Dendritic cell treated with granulocyte-macrophage colony-stimulating factor and Interleukin-4, amounts not matched to agents 40 ng/mL and 50 ng/mL, for 4 days (primary cell): ENCODE data around the gene PSMD12.
"Not testable (repeated sequence)": the region's sequence is repeated elsewhere in the genome, so short reads cannot be mapped to it uniquely, and the experiment has no call there.

Experiments used
- H3K27ac Mint-ChIP-seq: one replicate; pipeline ENCODE4 v1.8.0; 2022; ENCODE audit warnings: mild to moderate bottlenecking, mixed read lengths
- H3K27me3 Mint-ChIP-seq: one replicate; pipeline ENCODE4 v1.8.0; 2022; ENCODE audit warnings: mild to moderate bottlenecking, mixed read lengths
- H3K36me3 Mint-ChIP-seq: one replicate; pipeline ENCODE4 v1.8.0; 2022; ENCODE audit warnings: low read depth, mixed read lengths
- H3K4me1 Mint-ChIP-seq: one replicate; pipeline ENCODE4 v1.8.0; 2022; ENCODE audit warnings: low read depth, mixed read lengths
- H3K4me3 Mint-ChIP-seq: one replicate; pipeline ENCODE4 v1.8.0; 2022; ENCODE audit warnings: mild to moderate bottlenecking, moderate library complexity, mixed read lengths
- H3K9me3 Mint-ChIP-seq: one replicate; pipeline ENCODE4 v1.8.0; 2022; ENCODE audit warnings: mixed read lengths
- intact Hi-C: fragments of 100-400 bp; cut with micrococcal nuclease; formaldehyde crosslinking; loops from one replicate; pipeline ENCODE4 v1.15.0; 2022

Gene PSMD12

GRCh38 chr17:67366193-67367157 lies at the start of gene PSMD12:
Gene PSMD12, minus strand, starts transcription at chr17:67366577. Its CDS starts 58 bp downstream, at chr17:67366519.
- Mint-ChIP-seq H3K4me1 (peaks cover 39% of the 10 kb centered on the region), H3K27me3 (no peaks in the 10 kb centered on the region), H3K9me3 (no peaks in the 10 kb centered on the region), H3K27ac (peak within 1 kb of the TSS; percentile 93), H3K36me3 (peaks cover 39% of the 10 kb centered on the region), H3K4me3 (peak within 1 kb of the TSS; percentile 87)
- intact Hi-C loops, result no loop called here

DNA sequence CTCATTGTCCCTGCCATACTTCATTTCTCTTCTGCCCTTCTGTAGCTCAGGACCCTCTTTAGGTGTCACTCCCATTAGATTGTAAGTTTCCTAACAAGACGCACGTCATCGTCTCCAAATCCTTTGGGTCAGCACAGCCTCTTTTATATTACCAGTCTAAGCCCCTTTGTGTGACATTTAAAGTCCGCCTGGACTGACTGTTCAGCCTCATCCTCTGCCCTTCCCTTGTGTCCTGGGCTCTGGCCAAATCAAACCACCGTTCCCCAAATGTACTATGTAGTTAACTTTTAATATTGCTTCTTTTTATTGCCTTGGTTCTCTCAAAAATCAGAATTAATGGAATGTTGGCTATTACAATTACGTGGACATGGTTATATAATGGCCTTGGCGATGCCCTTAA lies 48.9 kb upstream of the PSMD12 start:
- Mint-ChIP-seq H3K4me3 (no peak overlapping the region), H3K27ac (no peak overlapping the region), H3K36me3 (no peaks in the 10 kb centered on the region)

DNA sequence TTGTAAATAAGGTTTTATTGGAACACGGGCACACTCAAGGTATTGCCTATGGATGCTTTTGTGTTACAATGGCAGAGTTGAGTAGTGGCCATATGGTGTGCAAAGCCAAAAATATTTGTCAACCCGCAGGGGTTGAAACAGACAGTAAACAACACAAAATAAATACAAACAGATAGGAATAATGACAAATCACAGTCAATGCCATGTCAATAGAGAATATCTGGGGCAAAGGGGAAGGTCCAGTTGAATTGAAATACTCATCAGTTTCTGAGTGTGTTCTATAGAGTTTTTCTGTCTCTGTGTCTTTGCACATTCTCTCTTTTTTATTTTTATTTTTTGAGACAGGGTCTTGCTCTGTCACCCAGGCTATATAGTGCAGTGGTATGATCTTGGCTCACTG lies 48.2 kb upstream of the PSMD12 start:
- Mint-ChIP-seq H3K36me3 (no peaks in the 10 kb centered on the region), H3K27ac (no peak overlapping the region), H3K4me3 (no peak overlapping the region), H3K4me1 (peaks cover 18% of the 10 kb centered on the region), H3K27me3 (no peaks in the 10 kb centered on the region), H3K9me3 (no peaks in the 10 kb centered on the region)
- intact Hi-C loops, result no loop called here

More for the DNA sequence above, 48.9 kb upstream of the PSMD12 start:
- H3K9me3 Mint-ChIP-seq, result no peaks in the 10 kb centered on the region
- H3K4me1 Mint-ChIP-seq, result peaks cover 21% of the 10 kb centered on the region
- intact Hi-C loops, result no loop called here
- H3K27me3 Mint-ChIP-seq, result no peaks in the 10 kb centered on the region

- Mint-ChIP-seq H3K9me3 (no peaks in the 10 kb centered on the region), H3K4me3 (no peak overlapping the region), H3K4me1 (peaks cover 18% of the 10 kb centered on the region), H3K27ac (no peak overlapping the region), H3K27me3 (no peaks in the 10 kb centered on the region), H3K36me3 (no peaks in the 10 kb centered on the region)
- intact Hi-C loops, result no loop called here
Observed at GRCh38 chr17:67414130-67414529, 47.8 kb upstream of the PSMD12 start.

DNA sequence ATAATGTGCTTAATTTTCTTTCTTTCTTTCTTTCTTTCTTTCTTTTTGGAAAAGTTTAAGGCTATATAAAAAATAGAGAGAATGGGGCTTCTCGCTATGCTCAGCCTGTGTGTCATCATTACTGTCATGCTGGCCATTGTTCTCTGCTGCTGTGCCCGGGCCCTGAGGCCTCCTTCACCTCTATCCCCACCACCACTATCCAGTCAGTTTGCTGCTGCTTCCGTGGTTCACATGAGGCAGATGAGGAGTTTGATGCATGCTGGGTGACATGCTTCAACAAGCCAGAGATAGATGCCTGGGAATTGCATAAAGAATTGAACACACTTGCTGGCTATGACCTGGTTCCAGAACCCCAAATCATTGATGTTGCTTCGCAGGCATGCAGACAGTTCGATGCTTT lies 47.0 kb upstream of the PSMD12 start:
- Mint-ChIP-seq H3K4me3 (no peak overlapping the region), H3K36me3 (no peaks in the 10 kb centered on the region), H3K4me1 (peaks cover 22% of the 10 kb centered on the region), H3K9me3 (no peaks in the 10 kb centered on the region), H3K27ac (no peak overlapping the region), H3K27me3 (no peaks in the 10 kb centered on the region)
- intact Hi-C loops, result no loop called here

- H3K4me1 Mint-ChIP-seq, result peaks cover 23% of the 10 kb centered on the region
- no peaks in the 10 kb centered on the region for H3K36me3 Mint-ChIP-seq
- no peaks in the 10 kb centered on the region for H3K27me3 Mint-ChIP-seq
- intact Hi-C loops, result no loop called here
- no peaks in the 10 kb centered on the region for H3K9me3 Mint-ChIP-seq
- H3K27ac Mint-ChIP-seq, result no peak overlapping the region
- no peak overlapping the region for H3K4me3 Mint-ChIP-seq
Observed at GRCh38 chr17:67412941-67413340, 46.6 kb upstream of the PSMD12 start.

GRCh38 chr17:67412032-67412431 lies 45.7 kb upstream of the PSMD12 start:
- H3K27ac Mint-ChIP-seq, result no peak overlapping the region
- H3K4me3 Mint-ChIP-seq, result no peak overlapping the region
- H3K36me3 Mint-ChIP-seq, result no peaks in the 10 kb centered on the region
- peaks cover 23% of the 10 kb centered on the region for H3K4me1 Mint-ChIP-seq
- H3K27me3 Mint-ChIP-seq, result no peaks in the 10 kb centered on the region
- H3K9me3 Mint-ChIP-seq, result no peaks in the 10 kb centered on the region
- intact Hi-C loops, result no loop called here

- no peaks in the 10 kb centered on the region for H3K36me3 Mint-ChIP-seq
- H3K4me3 Mint-ChIP-seq, result no peak overlapping the region
- H3K4me1 Mint-ChIP-seq, result peaks cover 23% of the 10 kb centered on the region
- H3K27me3 Mint-ChIP-seq, result no peaks in the 10 kb centered on the region
- no peak overlapping the region for H3K27ac Mint-ChIP-seq
- intact Hi-C loops, result no loop called here
- H3K9me3 Mint-ChIP-seq, result no peaks in the 10 kb centered on the region
Observed at GRCh38 chr17:67411397-67411796, 45.0 kb upstream of the PSMD12 start.

- intact Hi-C loops, H3K9me3 Mint-ChIP-seq, H3K36me3 Mint-ChIP-seq, H3K4me3 Mint-ChIP-seq, H3K27me3 Mint-ChIP-seq: not testable (repeated sequence)
- Mint-ChIP-seq H3K27ac (peak overlapping the region; percentile 30), H3K4me1 (peaks cover 23% of the 10 kb centered on the region)
Observed at GRCh38 chr17:67408455-67408830, 42.1 kb upstream of the PSMD12 start.

DNA sequence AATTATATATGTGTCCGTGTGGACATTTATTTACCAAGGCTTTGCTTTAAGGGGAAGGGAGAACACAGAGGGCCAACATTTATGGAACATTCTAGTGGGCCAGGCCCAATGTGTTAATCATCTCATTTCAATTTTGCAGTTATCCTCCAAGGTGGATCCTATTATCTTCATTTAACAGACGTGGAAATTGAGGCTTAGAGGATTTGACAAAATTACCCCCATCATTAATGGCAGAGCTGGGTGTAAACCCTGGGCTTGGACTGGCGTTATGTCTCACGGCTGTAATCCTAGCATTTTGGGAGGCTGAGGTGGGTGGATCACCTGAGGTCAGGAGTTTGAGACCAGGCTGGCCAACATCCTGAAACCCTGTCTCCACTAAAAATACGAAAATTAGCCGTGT lies 37.1 kb upstream of the PSMD12 start:
- peaks cover 38% of the 10 kb centered on the region for H3K4me1 Mint-ChIP-seq
- H3K4me3 Mint-ChIP-seq, result no peak overlapping the region
- no peaks in the 10 kb centered on the region for H3K27me3 Mint-ChIP-seq
- H3K9me3 Mint-ChIP-seq, result no peaks in the 10 kb centered on the region
- intact Hi-C loops, result no loop called here
- peaks cover 3% of the 10 kb centered on the region for H3K36me3 Mint-ChIP-seq
- no peak overlapping the region for H3K27ac Mint-ChIP-seq

DNA sequence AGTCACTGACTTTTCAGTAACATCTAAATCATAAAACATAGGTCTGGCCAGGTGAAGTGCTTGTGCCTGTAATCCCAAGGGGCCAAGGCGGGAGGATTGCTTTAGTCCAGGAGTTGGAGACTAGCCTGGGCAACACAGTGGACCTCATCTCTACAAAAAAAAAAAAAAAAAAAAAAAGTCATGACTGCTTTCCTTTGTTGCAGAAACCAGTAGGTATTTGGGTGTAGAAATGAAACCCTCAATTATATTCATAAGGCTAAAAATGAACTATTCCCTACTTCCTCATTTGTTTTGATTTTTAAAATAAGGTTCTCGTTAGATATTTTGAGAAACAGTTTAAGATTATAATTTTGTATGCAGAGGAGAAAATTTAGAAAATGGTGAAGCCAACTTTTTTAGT lies 36.7 kb upstream of the PSMD12 start:
- Mint-ChIP-seq H3K4me1 (peaks cover 36% of the 10 kb centered on the region), H3K27ac (no peak overlapping the region), H3K27me3 (no peaks in the 10 kb centered on the region), H3K4me3 (no peak overlapping the region), H3K9me3 (no peaks in the 10 kb centered on the region), H3K36me3 (peaks cover 7% of the 10 kb centered on the region)
- intact Hi-C loops, result no loop called here

- peak overlapping the region; percentile 60 for H3K27ac Mint-ChIP-seq
- H3K4me3 Mint-ChIP-seq, result peak overlapping the region; percentile 17
- H3K4me1 Mint-ChIP-seq, result peaks cover 36% of the 10 kb centered on the region
- no peaks in the 10 kb centered on the region for H3K9me3 Mint-ChIP-seq
- intact Hi-C loops, result no loop called here
- H3K27me3 Mint-ChIP-seq, result no peaks in the 10 kb centered on the region
- peaks cover 8% of the 10 kb centered on the region for H3K36me3 Mint-ChIP-seq
Observed at GRCh38 chr17:67401598-67402504, 35.5 kb upstream of the PSMD12 start.

DNA sequence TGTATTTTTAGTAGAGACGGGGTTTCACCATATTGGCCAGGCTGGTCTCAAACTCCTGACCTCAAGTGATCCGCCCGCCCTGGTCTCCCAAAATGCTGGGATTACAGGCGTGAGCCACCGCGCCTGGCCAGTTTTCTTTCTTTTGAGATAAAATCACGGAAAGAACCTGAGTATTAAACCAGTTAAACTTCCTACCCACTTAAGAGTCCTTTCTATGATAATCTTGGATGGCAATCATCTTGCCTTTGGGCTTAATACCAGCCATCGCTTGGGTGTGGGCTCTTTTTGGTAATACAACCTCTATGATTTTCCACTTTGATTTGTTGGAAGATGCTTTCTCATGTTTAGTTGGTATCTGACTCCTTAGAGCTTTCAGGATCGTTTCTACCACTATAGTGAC lies 34.7 kb upstream of the PSMD12 start:
- Mint-ChIP-seq H3K27ac (peak overlapping the region; percentile 60), H3K36me3 (peaks cover 8% of the 10 kb centered on the region), H3K4me3 (no peak overlapping the region), H3K27me3 (no peaks in the 10 kb centered on the region), H3K4me1 (peaks cover 36% of the 10 kb centered on the region), H3K9me3 (no peaks in the 10 kb centered on the region)
- intact Hi-C loops, result no loop called here

DNA sequence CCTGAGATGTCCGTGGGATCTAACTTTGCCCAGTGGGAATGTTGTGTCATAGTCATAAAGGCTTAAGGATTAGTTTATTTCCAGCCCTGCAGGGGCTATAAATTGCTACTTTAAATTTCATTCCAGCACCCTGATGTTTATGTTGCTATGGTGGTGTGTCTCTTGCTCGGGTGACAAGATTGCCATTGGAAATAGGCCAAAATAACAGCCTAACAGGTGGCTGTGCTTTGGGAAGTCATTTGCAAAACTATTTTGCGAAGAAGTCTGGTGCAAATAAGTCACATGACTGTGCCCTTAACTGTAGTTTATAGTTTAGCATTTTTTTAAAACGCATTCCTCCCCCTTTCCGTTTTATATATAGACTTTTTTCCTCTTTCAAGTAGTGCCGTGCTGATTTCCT lies 33.8 kb upstream of the PSMD12 start:
- intact Hi-C loops, result no loop called here
- H3K27me3 Mint-ChIP-seq, result no peaks in the 10 kb centered on the region
- no peak overlapping the region for H3K4me3 Mint-ChIP-seq
- H3K27ac Mint-ChIP-seq, result no peak overlapping the region
- peaks cover 36% of the 10 kb centered on the region for H3K4me1 Mint-ChIP-seq
- peaks cover 8% of the 10 kb centered on the region for H3K36me3 Mint-ChIP-seq
- no peaks in the 10 kb centered on the region for H3K9me3 Mint-ChIP-seq
